Esophagus squamous epithelium (tissue), 5 donors: ENCODE data around the gene CELF4. TPM values are rescaled to one million over a fixed set of nuclear protein-coding genes. Genes with fewer than 3 reads are reported as not detected.

ENCODE experiments used
- DNase-seq: peaks from one replicate; lab custom pipeline; 2025; lab: John Stamatoyannopoulos, UW
- H3K27ac ChIP-seq, 4 donors: fragments of 200-600 bp; sonication (generic); one replicate each; pipeline ENCODE4 v1.5.1; 2016 to 2019; ENCODE audit warnings: mild to moderate bottlenecking in 1 of 4
- H3K27me3 ChIP-seq, 4 donors: fragments of 200-600 bp; sonication (generic); 1 replicate in 3 of 4; 2 replicates in 1 of 4; pipeline versions ENCODE4 v1.5.1 to v1.6.0; 2017 to 2021; ENCODE audit warnings: antibody characterized with exemption in 1 of 4
- H3K36me3 ChIP-seq, 3 donors: fragments of 200-600 bp; sonication (generic); one replicate each; pipeline ENCODE4 v1.5.1; 2016 to 2019
- H3K4me1 ChIP-seq, 3 donors: fragments of 200-600 bp; sonication (generic); one replicate each; pipeline ENCODE4 v1.5.1; 2017 to 2019
- H3K4me3 ChIP-seq, 4 donors: fragments of 200-600 bp; sonication (generic); 1 replicate in 3 of 4; 2 replicates in 1 of 4; pipeline ENCODE4 v1.5.1; 2016 to 2019; ENCODE audit warnings: mild to moderate bottlenecking in 2 of 4, moderate library complexity in 1 of 4
- H3K9me3 ChIP-seq, 3 donors: fragments of 200-600 bp; sonication (generic); one replicate each; pipeline ENCODE4 v1.5.1; 2016 to 2019
- CTCF ChIP-seq, 6 experiments: fragments of 450-650 bp in 4 of 6; fragments of 200-600 bp in 2 of 6; sonication (generic) in 2 of 6; IDR thresholded peaks; one replicate each; pipeline ENCODE4 v1.5.1; 2016 to 2019; ENCODE audit warnings: antibody characterized with exemption in 6 of 6, mild to moderate bottlenecking in 4 of 6, moderate library complexity in 4 of 6
- POLR2A ChIP-seq, 4 donors: fragments of 450-650 bp; IDR thresholded peaks; one replicate each; pipeline ENCODE4 v1.6.1; 2017; ENCODE audit warnings: antibody characterized with exemption in 4 of 4, mild to moderate bottlenecking in 4 of 4, moderate library complexity in 3 of 4
- WGBS, 2 donors: methylation state at CpG; one replicate each; pipeline ENCODE4 v1.1.5; 2018; 5-methylcytosine and 5-hydroxymethylcytosine counted together
- intact Hi-C: fragments of 100-400 bp; cut with DNase I; formaldehyde crosslinking; loops from one replicate; pipeline ENCODE4 v1.15.0; 2022
- total RNA-seq, 4 donors: library from RNA; depleted of rRNA; stranded (reverse); fragments of >200 nt; gene quantifications; one replicate each; pipeline ENCODE4 v1.1.0, GENCODE V29; 2016
- donor health status: DM: yes; HTN: yes; CAD: no.

The CELF4 gene
- total RNA-seq, 4 donors from 2014 or later: not detected

- Histone ChIP-seq H3K4me3 (no peak overlapping the region), H3K9me3 (no peaks in the 10 kb centered on the region), H3K27ac (no peak overlapping the region), H3K27me3 (peaks cover 0 to 47% (median 0%) of the 10 kb centered on the region in 4 donors), H3K36me3 (no peaks in the 10 kb centered on the region), H3K4me1 (no peaks in the 10 kb centered on the region)
- no peak for TF ChIP-seq CTCF (IDR thresholded peaks at IDR 0.05)
- TF ChIP-seq POLR2A (IDR thresholded peaks at IDR 0.05): no peak
- WGBS, 2 donors: 51 to 60% methylated on average over 5 to 7 of the region's 10 CpGs
- intact Hi-C loops: no loop called here
- DNase-seq: no peak
Observed at GRCh38 chr18:37320317-37320716, 245.3 kb downstream of the CELF4 start.

- TF ChIP-seq POLR2A (IDR thresholded peaks at IDR 0.05): no peak
- no peak for TF ChIP-seq CTCF (IDR thresholded peaks at IDR 0.05)
- DNase-seq: no peak
- WGBS, 2 donors: 81 to 87% methylated on average over 5 to 7 of the region's 16 CpGs
- Histone ChIP-seq H3K27ac (no peak overlapping the region), H3K4me1 (no peaks in the 10 kb centered on the region), H3K36me3 (no peaks in the 10 kb centered on the region), H3K4me3 (no peak overlapping the region), H3K9me3 (no peaks in the 10 kb centered on the region), H3K27me3 (peaks cover 0 to 45% (median 0%) of the 10 kb centered on the region in 4 donors)
- intact Hi-C loops: no loop called here
Observed at GRCh38 chr18:37318360-37319355, 246.9 kb downstream of the CELF4 start.

GRCh38 chr18:37317486-37317885 lies 248.1 kb downstream of the CELF4 start:
- TF ChIP-seq CTCF (IDR thresholded peaks at IDR 0.05) (no peak), POLR2A (IDR thresholded peaks at IDR 0.05) (no peak)
- intact Hi-C loops: no loop called here
- Histone ChIP-seq H3K4me1 (no peaks in the 10 kb centered on the region), H3K36me3 (no peaks in the 10 kb centered on the region), H3K4me3 (no peak overlapping the region), H3K9me3 (no peaks in the 10 kb centered on the region), H3K27me3 (peaks cover 0 to 34% (median 0%) of the 10 kb centered on the region in 4 donors), H3K27ac (no peak overlapping the region)
- no peak for DNase-seq
- 88 to 93% methylated on average over 1 to 2 of the region's 2 CpGs for WGBS, 2 donors

GRCh38 chr18:37316468-37316867 lies 249.1 kb downstream of the CELF4 start:
- intact Hi-C loops: no loop called here
- no peak for DNase-seq
- peaks cover 0 to 24% (median 0%) of the 10 kb centered on the region in 4 donors for H3K27me3 ChIP-seq
- no peaks in the 10 kb centered on the region for H3K4me1 ChIP-seq
- no peaks in the 10 kb centered on the region for H3K9me3 ChIP-seq
- no peak for TF ChIP-seq POLR2A (IDR thresholded peaks at IDR 0.05)
- TF ChIP-seq CTCF (IDR thresholded peaks at IDR 0.05): no peak
- no peak overlapping the region for H3K4me3 ChIP-seq
- 55 to 64% methylated on average over 1 of the region's 1 CpG for WGBS, 2 donors
- H3K36me3 ChIP-seq: no peaks in the 10 kb centered on the region
- H3K27ac ChIP-seq: no peak overlapping the region

GRCh38 chr18:37315935-37316334 lies 249.7 kb downstream of the CELF4 start:
- TF ChIP-seq CTCF (IDR thresholded peaks at IDR 0.05): no peak
- no peak for TF ChIP-seq POLR2A (IDR thresholded peaks at IDR 0.05)
- H3K36me3 ChIP-seq: no peaks in the 10 kb centered on the region
- DNase-seq: no peak
- intact Hi-C loops: no loop called here
- no peaks in the 10 kb centered on the region for H3K4me1 ChIP-seq
- H3K27me3 ChIP-seq: peaks cover 0 to 18% (median 0%) of the 10 kb centered on the region in 4 donors
- WGBS, 2 donors: 100% methylated on average over 1 of the region's 1 CpG; no CpG with 5 or more reads in 1 of the 2 donors
- H3K9me3 ChIP-seq: no peaks in the 10 kb centered on the region
- no peak overlapping the region for H3K27ac ChIP-seq
- H3K4me3 ChIP-seq: no peak overlapping the region
